GM21619 (cell line): ENCODE measurements around the gene NPHP4.
"Not testable (repeated sequence)": the region's sequence is repeated elsewhere in the genome, so short reads cannot be mapped to it uniquely, and the experiment has no call there.

ENCODE experiments used
- ATAC-seq: cut with Tn5 transposase; IDR thresholded peaks from one replicate; pipeline ENCODE4 v1.9.1; 2021; ENCODE audit not compliant: unreplicated experiment

Gene NPHP4

GRCh38 chr1:5860277-5860676, 131.9 kb downstream of the NPHP4 start:
- no peak for ATAC-seq

GRCh38 chr1:5859766-5860165, 132.5 kb downstream of the NPHP4 start:
- ATAC-seq = no peak

GRCh38 chr1:5858844-5859407, 133.3 kb downstream of the NPHP4 start:
- no peak for ATAC-seq

GRCh38 chr1:5858246-5858645, 134.0 kb downstream of the NPHP4 start:
- no peak for ATAC-seq

GRCh38 chr1:5857508-5858090, 134.6 kb downstream of the NPHP4 start:
- ATAC-seq = no peak

- ATAC-seq = no peak
Measured at GRCh38 chr1:5857011-5857410, 135.2 kb downstream of the NPHP4 start.

- ATAC-seq = no peak
Measured at GRCh38 chr1:5856246-5856815, 135.9 kb downstream of the NPHP4 start.

- no peak for ATAC-seq
Measured at GRCh38 chr1:5855196-5855897, 136.9 kb downstream of the NPHP4 start.

- ATAC-seq = no peak
Measured at GRCh38 chr1:5854754-5855153, 137.5 kb downstream of the NPHP4 start.

GRCh38 chr1:5853858-5854257, 138.4 kb downstream of the NPHP4 start:
- not testable (repeated sequence) for ATAC-seq

- no peak for ATAC-seq
Measured at GRCh38 chr1:5850503-5850902, 141.7 kb downstream of the NPHP4 start.

GRCh38 chr1:5849550-5849949, 142.7 kb downstream of the NPHP4 start:
- ATAC-seq = no peak

GRCh38 chr1:5847013-5847659, 145.1 kb downstream of the NPHP4 start:
- ATAC-seq = no peak

- no peak for ATAC-seq
Measured at GRCh38 chr1:5845376-5845775, 146.8 kb downstream of the NPHP4 start.

GRCh38 chr1:5844442-5844841, 147.8 kb downstream of the NPHP4 start:
- no peak for ATAC-seq

- ATAC-seq = no peak
Measured at GRCh38 chr1:5843521-5844096, 148.6 kb downstream of the NPHP4 start.

GRCh38 chr1:5842679-5843078, 149.5 kb downstream of the NPHP4 start:
- no peak for ATAC-seq

- no peak for ATAC-seq
Measured at GRCh38 chr1:5840551-5841001, 151.6 kb downstream of the NPHP4 start.

- ATAC-seq = no peak
Measured at GRCh38 chr1:5839881-5840550, 152.2 kb downstream of the NPHP4 start.

GRCh38 chr1:5839161-5839880, 152.9 kb downstream of the NPHP4 start:
- ATAC-seq = no peak
